SK-N-DZ (cell line): ENCODE measurements around the gene RHOB. TPM values are rescaled to one million over a fixed set of nuclear protein-coding genes. Genes with fewer than 3 reads are reported as not detected.
A peak's percentile ranks its signal among the peaks of the same experiment; 100 is the strongest.
"Not testable (repeated sequence)": the region's sequence is repeated elsewhere in the genome, so short reads cannot be mapped to it uniquely, and the experiment has no call there.

Source experiments
- DNase-seq: peaks from one replicate; pipeline ENCODE4 v3.0.0-alpha.2; 2015; ENCODE audit warnings: low spot score
- polyA plus RNA-seq, 2 experiments: library from polyadenylated mRNA; depleted of rRNA; stranded (reverse); fragments of >200 nt; gene quantifications; 2 replicates each; pipeline ENCODE4 v1.2.3, GENCODE V29; 2014

RHOB gene
- 17.7 and 26.5 TPM in 2 replicates for polyA plus RNA-seq (2014; cell fraction: cytosol; rRNA removed)
- polyA plus RNA-seq (2014; cell fraction: nucleus; rRNA removed): 11.5 and 17.1 TPM in 2 replicates

GRCh38 chr2:20446917-20447436 lies at the start of gene RHOB:
Gene RHOB, plus strand, starts transcription at chr2:20447074. Its CDS starts 392 bp downstream, at chr2:20447466.
- DNase-seq: peak; percentile 95

DNA sequence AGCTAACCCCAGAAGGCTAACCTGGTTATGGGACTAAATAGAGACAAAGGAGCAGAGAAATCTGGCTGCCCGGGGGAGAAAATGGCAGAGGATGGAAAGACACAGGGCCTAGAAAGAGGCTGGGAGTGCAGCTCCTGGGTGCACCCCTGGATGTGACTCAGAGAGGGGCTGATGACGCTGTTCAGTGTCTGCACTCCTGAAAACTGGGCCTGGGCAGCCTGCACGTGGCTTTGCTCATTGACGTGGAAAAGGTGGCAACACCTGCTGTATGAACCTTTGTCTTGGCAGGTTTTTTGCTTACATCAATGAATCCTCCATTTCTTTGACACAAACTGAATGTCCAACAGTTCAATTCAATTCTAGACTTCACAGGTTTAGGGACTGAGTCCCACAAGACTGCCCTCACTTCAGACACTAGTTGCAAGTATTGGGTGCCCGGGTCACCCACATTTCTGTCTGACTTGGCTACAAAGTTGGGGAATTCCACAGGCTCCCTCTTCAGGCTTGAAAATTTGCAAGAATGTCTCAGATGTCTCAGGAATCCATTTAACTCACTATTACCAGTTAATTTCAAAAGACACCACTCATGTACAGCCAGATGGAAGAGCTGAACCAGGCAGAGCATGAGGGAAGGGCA lies 48.9 kb upstream of the RHOB start:
- no peak for DNase-seq

- no peak for DNase-seq
Observed at GRCh38 chr2:20398956-20399567, 47.8 kb upstream of the RHOB start.

DNA sequence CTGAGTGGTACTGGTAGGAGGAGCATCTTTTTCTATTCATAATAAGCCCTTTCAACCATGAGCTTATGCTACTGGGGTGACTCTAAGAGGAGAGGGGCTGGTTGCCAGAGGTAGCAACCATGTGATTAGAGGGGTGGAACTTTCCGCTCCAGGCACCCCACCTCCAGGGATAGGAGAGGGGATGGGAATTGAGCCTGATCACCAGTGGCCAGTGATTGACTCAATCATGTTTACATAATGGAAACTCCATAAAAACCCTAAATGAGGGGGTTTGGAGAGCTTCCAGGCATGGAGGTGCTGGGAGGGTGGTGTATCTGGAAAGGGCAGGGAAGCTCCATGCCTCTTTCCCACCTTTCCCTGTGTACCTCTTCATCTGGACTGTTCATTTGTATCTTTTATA lies 46.6 kb upstream of the RHOB start:
- DNase-seq: no peak

DNA sequence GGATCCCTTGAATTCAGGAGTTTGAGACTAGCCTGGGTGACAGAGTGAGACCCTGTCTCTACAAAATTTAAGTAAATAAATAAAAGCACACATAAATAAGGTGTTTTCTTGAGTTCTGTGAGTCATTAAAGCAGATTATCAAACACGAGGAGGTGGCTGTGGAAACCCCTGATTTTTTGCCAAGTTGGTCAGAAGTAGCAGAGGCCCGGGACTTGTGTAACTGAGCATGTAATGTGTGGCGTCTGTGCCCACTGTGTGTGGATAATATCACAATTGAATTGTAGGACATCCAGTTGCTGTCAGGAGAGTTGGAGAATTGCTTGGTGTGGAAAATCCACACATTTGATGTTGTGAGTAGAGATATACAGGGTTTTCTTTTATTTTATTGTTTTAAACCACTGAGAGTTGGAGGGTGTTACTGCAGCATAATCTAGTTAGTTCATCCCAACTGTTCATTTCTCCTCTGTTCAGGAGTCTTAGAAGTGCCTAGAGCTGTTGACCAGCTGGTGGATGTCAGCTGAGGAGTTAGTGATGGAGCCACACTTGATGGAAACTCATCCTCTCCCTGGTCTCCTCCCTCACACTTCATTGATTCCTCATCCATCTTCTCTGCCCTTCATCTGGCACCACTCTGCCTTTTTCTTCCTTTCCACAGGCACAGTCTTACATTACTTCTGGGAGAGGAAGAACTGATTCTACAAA lies 45.9 kb upstream of the RHOB start:
- no peak for DNase-seq

- no peak for DNase-seq
Observed at GRCh38 chr2:20401489-20401835, 45.4 kb upstream of the RHOB start.

DNA sequence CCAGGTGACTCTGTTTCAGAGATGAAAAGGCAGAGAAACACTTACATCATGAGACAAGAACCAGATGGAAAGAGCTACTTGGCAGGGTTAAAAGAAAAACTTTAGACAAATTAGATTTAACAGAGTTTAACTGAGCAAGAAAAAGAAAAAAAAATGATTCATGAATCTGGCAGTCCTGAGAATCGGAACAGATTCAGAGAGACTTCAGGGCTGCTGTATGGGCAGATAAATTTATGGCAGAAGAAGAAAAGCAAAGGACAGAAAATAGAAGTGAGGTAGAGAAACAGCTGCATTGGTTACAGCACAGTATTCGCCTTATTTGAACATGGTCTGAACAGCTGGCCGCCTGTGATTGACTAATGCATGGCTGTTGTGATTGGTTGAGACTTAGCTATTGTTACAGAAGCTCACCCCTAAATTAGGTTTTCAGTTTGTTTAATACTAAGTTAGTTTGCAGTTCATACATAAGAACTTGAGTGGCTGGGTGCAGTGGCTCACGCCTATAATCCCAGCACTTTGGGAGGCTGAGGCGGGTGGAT lies 43.0 kb upstream of the RHOB start:
- DNase-seq: no peak

DNA sequence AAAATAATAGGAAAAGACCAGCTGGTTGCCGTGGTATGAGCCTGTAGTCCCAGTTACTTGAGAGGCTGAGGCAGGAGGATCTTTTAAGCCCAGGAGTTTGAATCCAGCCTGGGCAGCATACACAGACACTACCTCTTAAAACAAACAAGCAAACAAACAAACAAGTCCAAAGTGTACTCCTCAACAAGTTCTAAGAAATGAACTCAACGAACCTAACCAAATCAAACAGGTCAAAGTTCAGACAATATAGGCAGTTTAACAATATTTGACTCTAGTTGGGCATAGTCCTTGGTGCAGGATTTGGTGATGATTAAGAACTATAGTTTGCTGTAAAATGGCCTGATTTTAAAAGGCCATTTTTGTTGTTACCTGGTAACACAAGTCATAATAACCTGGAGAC lies 41.9 kb upstream of the RHOB start:
- DNase-seq: no peak

- DNase-seq: no peak
Observed at GRCh38 chr2:20409039-20409438, 37.8 kb upstream of the RHOB start.

DNA sequence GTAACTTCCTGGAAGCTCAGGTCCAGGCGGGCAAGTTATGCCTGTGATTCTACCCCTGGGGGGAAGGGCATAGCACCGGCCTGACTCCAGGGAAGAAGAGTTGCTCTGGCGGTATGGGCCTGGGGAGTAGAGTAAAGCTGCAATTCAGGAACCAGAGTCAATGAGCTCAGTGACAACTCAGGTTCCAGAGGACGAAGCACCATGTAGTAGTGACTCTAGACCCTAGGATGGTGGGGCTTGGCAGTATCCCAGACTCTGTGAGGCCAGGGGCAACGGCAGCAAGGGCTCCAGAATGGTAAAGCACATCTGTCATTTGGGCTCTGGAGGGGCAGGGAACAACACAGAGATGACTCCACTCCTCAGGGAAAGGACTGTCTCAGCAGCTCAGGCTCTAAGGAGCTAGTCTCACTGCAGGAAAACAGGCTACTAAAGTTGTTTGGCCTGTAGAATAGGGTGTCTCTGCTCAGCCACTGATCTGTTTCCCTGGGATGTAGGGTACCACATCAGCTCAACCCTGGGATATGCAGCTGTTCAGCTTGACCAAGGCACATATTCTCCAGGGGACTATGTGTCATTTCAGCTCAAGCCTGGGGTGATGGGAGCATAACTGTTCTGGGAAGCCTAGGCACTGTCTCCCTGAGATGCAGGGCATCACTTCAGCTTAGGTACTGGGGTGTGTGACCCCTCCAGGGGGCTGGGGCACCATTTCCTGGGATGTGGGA lies 36.2 kb upstream of the RHOB start:
- no peak for DNase-seq

- peak; percentile 59 for DNase-seq
Observed at GRCh38 chr2:20411361-20411894, 35.4 kb upstream of the RHOB start.

GRCh38 chr2:20414806-20415205 lies 32.1 kb upstream of the RHOB start:
- no peak for DNase-seq

- DNase-seq: no peak
Observed at GRCh38 chr2:20415511-20415918, 31.4 kb upstream of the RHOB start.

- DNase-seq: no peak
Observed at GRCh38 chr2:20416723-20417122, 30.2 kb upstream of the RHOB start.

DNA sequence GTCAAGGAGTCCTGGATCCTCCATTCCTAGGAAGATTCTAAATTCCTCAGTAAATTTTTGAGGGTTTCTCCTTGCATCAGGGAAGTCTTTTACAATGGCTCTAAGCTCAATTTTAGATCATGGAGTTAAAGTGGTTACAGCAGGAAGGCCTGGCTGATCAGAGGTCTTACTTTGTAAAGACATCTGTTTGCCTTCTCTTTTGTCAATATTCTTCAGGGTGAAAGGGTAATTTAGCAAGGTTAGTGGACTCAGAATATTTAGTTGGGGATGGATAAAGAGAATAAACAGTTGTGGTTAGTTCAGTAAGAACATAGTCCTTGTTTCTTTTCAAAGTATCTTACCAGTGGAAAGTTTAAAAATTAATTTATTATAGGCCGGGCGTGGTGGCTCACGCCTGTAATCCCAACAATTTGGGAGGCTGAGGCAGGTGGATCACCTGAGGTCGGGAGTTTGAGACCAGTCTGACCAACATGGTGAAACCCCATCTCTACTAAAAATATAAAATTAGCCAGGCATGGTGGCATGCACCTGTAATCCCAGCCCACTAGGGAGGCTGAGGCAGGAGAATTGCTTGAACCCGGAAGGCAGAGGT lies 29.5 kb upstream of the RHOB start:
- DNase-seq: not testable (repeated sequence)

- no peak for DNase-seq
Observed at GRCh38 chr2:20418519-20418918, 28.4 kb upstream of the RHOB start.

DNA sequence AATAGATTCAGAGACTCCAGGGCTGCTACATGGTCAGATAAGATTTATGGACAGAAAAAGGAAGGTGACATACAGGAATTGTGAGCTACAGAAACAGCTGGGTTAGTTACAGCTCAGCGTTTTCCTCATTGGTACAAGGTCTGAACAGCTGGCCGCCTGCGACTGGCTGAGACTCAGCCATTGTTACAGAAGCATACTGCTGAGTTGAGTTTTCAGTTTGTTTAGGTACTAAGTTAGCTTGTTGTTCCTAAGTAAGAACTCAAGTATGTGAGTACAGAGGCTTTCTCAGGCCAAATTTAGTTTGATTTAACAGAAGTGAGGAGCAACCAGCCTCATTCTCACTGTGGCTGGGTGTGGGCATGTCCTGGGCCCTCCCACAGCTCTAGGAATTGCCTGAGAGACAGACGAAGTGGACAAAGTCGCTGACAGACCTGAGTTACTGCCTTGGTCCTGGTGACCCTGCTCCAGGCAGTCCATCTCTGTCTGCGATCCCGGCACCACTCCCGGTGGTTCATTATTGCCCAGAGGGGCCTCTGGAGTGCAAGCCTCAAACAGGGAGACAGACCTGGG lies 27.8 kb upstream of the RHOB start:
- no peak for DNase-seq

DNA sequence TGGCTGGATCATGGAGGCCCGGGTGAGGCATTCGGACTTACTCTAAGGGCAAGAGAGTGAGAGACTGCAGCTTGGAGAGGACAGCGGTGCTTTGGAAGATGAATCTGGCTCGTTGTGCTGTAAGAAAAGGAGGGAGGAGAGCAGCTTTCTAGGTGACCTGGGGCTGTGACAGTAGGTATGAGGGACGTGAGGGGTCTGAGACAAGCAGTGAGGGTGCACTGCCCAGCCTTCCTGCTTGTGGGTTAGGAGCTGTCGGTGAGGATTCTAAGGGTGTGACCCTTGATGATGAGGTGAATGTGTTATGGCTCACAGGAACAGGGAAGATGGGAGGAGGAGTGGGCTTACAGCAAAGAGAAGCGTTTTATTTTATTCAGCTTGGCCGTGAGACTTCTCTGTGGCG lies 27.1 kb upstream of the RHOB start:
- DNase-seq: no peak

DNA sequence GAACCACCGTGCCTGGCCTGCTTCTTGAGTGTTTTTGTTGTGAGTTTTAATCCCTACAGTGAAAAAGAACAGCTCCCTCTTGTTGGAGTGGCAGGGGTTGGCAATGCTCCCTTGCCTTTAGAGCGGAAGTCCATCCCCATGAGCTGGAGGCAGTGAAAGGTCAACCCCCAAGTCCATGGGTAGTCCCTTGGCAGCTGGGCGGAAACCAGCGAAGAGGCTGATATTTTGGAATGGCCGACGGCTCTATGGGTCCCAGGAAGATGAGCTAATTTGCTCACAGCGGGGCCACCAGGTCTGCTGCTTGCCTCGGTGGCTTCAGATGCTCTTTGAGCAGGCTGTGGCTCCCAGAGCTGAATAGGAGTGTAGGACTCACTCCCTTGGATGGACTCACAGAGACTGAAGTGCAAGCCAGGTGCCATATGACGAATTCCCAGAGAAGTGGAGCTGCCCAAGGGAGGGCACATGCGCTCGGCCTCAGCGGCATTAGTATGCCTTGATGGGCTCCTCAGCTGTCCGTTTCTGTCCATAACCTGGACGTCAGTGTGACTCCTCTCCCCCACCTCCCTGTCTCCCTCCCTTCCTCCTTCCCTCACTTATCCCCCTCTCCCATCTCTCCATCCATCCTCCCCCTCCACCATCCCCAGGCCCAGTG lies 25.4 kb upstream of the RHOB start:
- no peak for DNase-seq

- no peak for DNase-seq
Observed at GRCh38 chr2:20421988-20422370, 24.9 kb upstream of the RHOB start.
